SU-DHL-6 (cell line): Measurements from ENCODE around the gene BAHD1.
"Not testable (repeated sequence)": the region's sequence is repeated elsewhere in the genome, so short reads cannot be mapped to it uniquely, and the experiment has no call there.

ENCODE experiments used
- H2AFZ ChIP-seq: fragments of 200-600 bp; sonication (generic); 2 replicates; pipeline ENCODE4 v1.6.1; 2014; ENCODE audit warnings: low read depth, mild to moderate bottlenecking, moderate library complexity, mixed read lengths, antibody characterized with exemption, low read length; ENCODE audit not compliant: severe bottlenecking
- H3F3A ChIP-seq: fragments of 200-600 bp; shearing (Covaris generic); 2 replicates; pipeline ENCODE4 v1.6.0; 2016; ENCODE audit warnings: antibody characterized with exemption, mild to moderate bottlenecking; ENCODE audit not compliant: insufficient read depth
- H3K27ac ChIP-seq: fragments of 200-600 bp; sonication (generic); 2 replicates; pipeline ENCODE4 v1.5.1; 2016; ENCODE audit warnings: low read depth, mild to moderate bottlenecking, low read length, moderate library complexity, mixed read lengths
- H3K27me3 ChIP-seq: fragments of 200-600 bp; sonication (generic), shearing (Covaris generic); 2 replicates; pipeline ENCODE4 v1.6.0; 2014; ENCODE audit warnings: mild to moderate bottlenecking, low read length
- H3K36me3 ChIP-seq: fragments of 200-600 bp; sonication (generic); 2 replicates; pipeline ENCODE4 v1.6.1; 2014; ENCODE audit warnings: mild to moderate bottlenecking, low read length, mixed read lengths
- H3K4me2 ChIP-seq: fragments of 300-600, 200-600 bp; shearing (Covaris generic), sonication (generic); 2 replicates; pipeline ENCODE4 v1.6.0; 2014; ENCODE audit warnings: low read length, low read depth, mild to moderate bottlenecking; ENCODE audit not compliant: poor library complexity, severe bottlenecking
- H3K4me3 ChIP-seq: fragments of 200-600 bp; sonication (generic); 2 replicates; pipeline ENCODE4 v1.5.1; 2014; ENCODE audit warnings: antibody characterized with exemption, low read length, mild to moderate bottlenecking, mixed read lengths; ENCODE audit not compliant: insufficient read depth, poor library complexity, severe bottlenecking
- H3K79me2 ChIP-seq: fragments of 200-600 bp; sonication (generic); 2 replicates; pipeline ENCODE4 v1.6.1; 2014; ENCODE audit warnings: mild to moderate bottlenecking, low read length, moderate library complexity; ENCODE audit not compliant: insufficient read depth
- H3K9ac ChIP-seq: fragments of 200-600 bp; sonication (generic); 2 replicates; pipeline ENCODE4 v1.7.0; 2014; ENCODE audit warnings: mild to moderate bottlenecking, low read length
- H3K9me2 ChIP-seq: fragments of 200-600 bp; sonication (generic); replicated peaks from 2 replicates; pipeline ENCODE4 v1.6.1; 2014; ENCODE audit warnings: low read length; ENCODE audit not compliant: insufficient read depth
- H3K9me3 ChIP-seq: fragments of 200-600 bp; sonication (generic); 2 replicates; pipeline ENCODE4 v1.6.1; 2014; ENCODE audit warnings: low read length, mixed read lengths; ENCODE audit not compliant: insufficient read depth
- H4K20me1 ChIP-seq: fragments of 200-600 bp; sonication (generic); 2 replicates; pipeline ENCODE4 v1.6.1; 2014; ENCODE audit warnings: low read depth, mild to moderate bottlenecking, antibody characterized with exemption, low read length, moderate library complexity, mixed read lengths
- CTCF ChIP-seq: fragments of 200-600 bp; sonication (generic); IDR thresholded peaks from one replicate; pipeline ENCODE4 v1.5.1; 2017; ENCODE audit warnings: antibody characterized with exemption, mild to moderate bottlenecking, low read length, moderate library complexity; ENCODE audit not compliant: insufficient read depth, poor library complexity, severe bottlenecking
- EZH2phosphoT487 ChIP-seq: fragments of 200-600 bp; sonication (generic), shearing (Covaris generic); conservative IDR thresholded peaks from 2 replicates; pipeline ENCODE4 v1.6.1; 2018; ENCODE audit warnings: mild to moderate bottlenecking, antibody characterized with exemption, low read length, moderate library complexity, mixed read lengths

The BAHD1 gene

GRCh38 chr15:40450047-40450446 is 9.3 kb downstream of the BAHD1 start:
- TF ChIP-seq EZH2phosphoT487: no peak
- no peak for TF ChIP-seq CTCF
- Histone ChIP-seq H4K20me1 (peaks cover 3% of the 10 kb centered on the region; the same call in 1 of the 2 replicates), H3K79me2 (peaks cover 82% of the 10 kb centered on the region)

GRCh38 chr15:40451527-40452158 is 10.9 kb downstream of the BAHD1 start:
- H3K36me3 ChIP-seq: no peaks in the 10 kb centered on the region
- no peak for TF ChIP-seq EZH2phosphoT487
- TF ChIP-seq CTCF: no peak
- H2AFZ ChIP-seq: no peak overlapping the region
- H3K9me3 ChIP-seq: no peaks in the 10 kb centered on the region
- H3K4me2 ChIP-seq: no peak overlapping the region
- H3K27ac ChIP-seq: no peak overlapping the region
- no peak overlapping the region; the same call in 1 of the 2 replicates for H3K9ac ChIP-seq
- no peaks in the 10 kb centered on the region for H3F3A ChIP-seq
- peaks cover 81% of the 10 kb centered on the region for H3K79me2 ChIP-seq
- H4K20me1 ChIP-seq: peaks cover 3% of the 10 kb centered on the region; the same call in 1 of the 2 replicates
- H3K27me3 ChIP-seq: no peaks in the 10 kb centered on the region
- no peaks in the 10 kb centered on the region for H3K9me2 ChIP-seq
- H3K4me3 ChIP-seq: no peak overlapping the region

More at GRCh38 chr15:40450047-40450446, 9.3 kb downstream of the BAHD1 start:
- H3F3A ChIP-seq: no peaks in the 10 kb centered on the region
- no peak overlapping the region for H3K4me3 ChIP-seq
- H3K9me2 ChIP-seq: no peaks in the 10 kb centered on the region
- no peaks in the 10 kb centered on the region for H3K27me3 ChIP-seq
- no peak overlapping the region for H2AFZ ChIP-seq
- H3K36me3 ChIP-seq: no peaks in the 10 kb centered on the region
- H3K4me2 ChIP-seq: no peak overlapping the region
- no peak overlapping the region for H3K27ac ChIP-seq
- no peaks in the 10 kb centered on the region for H3K9me3 ChIP-seq
- H3K9ac ChIP-seq: no peak overlapping the region

GRCh38 chr15:40452296-40453090 is 11.7 kb downstream of the BAHD1 start:
- H3K27ac ChIP-seq: no peak overlapping the region

GRCh38 chr15:40453941-40454340 is 13.2 kb downstream of the BAHD1 start:
- not testable (repeated sequence) for H3K4me3 ChIP-seq, H4K20me1 ChIP-seq, H3K36me3 ChIP-seq, H3K4me2 ChIP-seq, H3K9me3 ChIP-seq, H3F3A ChIP-seq, H3K27me3 ChIP-seq, H2AFZ ChIP-seq, H3K27ac ChIP-seq, H3K9ac ChIP-seq, H3K9me2 ChIP-seq
- peaks cover 85% of the 10 kb centered on the region for H3K79me2 ChIP-seq

More at GRCh38 chr15:40452296-40453090, 11.7 kb downstream of the BAHD1 start:
- Histone ChIP-seq H3K27me3 (no peaks in the 10 kb centered on the region), H2AFZ (no peak overlapping the region), H3K9me2 (no peaks in the 10 kb centered on the region), H3K9ac (no peak overlapping the region; the same call in 1 of the 2 replicates), H3K36me3 (no peaks in the 10 kb centered on the region), H3K79me2 (peaks cover 83% of the 10 kb centered on the region), H3K4me3 (no peak overlapping the region), H4K20me1 (peaks cover 3% of the 10 kb centered on the region; the same call in 1 of the 2 replicates), H3F3A (no peaks in the 10 kb centered on the region), H3K4me2 (no peak overlapping the region), H3K9me3 (no peaks in the 10 kb centered on the region)
- TF ChIP-seq EZH2phosphoT487: no peak
- TF ChIP-seq CTCF: no peak
